HG03039 (cell line): ENCODE measurements around the gene GCNA.

Experiments used
- ATAC-seq: cut with Tn5 transposase; IDR thresholded peaks from one replicate; pipeline ENCODE4 v1.9.1; 2021; ENCODE audit warnings: mild to moderate bottlenecking, moderate library complexity; ENCODE audit not compliant: unreplicated experiment

Gene GCNA

DNA sequence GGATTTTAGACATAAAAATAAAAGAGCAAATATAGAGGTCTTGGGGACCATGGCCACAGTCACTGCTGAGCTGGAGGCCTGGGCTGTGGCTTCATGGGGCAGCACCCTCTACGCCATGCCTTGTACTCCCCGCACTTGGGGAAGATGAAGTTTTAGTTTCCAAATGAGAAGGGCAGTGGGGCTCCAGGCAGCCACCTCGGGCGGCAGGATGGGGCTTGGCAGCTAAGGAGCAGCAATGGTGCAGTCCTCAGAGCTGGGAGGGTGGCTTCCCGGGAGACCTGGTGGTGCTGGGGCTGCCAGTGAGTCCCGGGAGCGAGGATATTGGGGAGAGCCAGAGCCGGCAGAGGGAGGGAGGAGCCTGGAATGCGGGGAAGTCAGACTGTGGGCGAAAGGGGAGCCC lies 37.7 kb downstream of the GCNA start:
- ATAC-seq: no peak

DNA sequence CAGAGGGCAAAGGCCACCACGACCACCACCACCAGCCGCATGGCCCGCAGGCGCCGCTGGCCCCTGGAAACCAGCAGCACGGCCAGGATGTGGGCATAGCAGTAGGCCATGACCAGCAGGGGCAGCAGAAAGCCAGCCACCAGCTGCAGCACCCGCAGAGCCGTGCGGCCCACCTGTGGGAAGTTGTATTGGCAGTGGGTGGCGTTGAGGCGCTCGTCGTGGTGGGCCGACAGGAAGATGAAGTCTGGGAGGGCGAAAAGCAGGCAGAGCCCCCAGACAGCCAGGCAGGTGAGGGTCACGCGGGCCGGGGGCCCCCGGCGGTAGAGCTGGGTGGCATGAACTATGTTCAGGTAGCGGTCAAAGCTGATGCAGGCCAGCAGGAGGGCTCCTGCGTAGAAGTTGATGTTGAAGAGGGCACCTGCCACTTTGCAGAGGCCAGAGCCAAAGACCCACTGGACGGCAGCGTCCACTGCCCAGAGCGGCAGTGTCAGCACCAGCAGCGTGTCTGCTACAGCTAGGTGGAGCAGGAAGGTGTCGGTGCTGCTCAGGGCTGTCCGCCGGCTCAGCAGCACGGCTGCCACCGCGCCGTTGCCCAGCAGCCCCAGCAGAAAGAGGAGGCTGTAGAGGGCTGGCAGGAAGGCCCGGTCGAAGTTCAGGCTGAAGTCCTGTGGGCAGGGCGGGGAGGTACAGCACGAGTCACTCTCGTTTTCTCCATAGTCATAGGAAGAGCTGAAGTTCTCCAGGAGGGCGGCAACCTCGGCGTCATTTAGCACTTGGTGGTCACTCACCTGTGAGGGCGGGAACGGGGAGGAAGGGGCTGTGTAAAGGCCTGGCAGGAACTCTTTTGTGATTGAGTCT lies 38.7 kb downstream of the GCNA start:
- no peak for ATAC-seq

DNA sequence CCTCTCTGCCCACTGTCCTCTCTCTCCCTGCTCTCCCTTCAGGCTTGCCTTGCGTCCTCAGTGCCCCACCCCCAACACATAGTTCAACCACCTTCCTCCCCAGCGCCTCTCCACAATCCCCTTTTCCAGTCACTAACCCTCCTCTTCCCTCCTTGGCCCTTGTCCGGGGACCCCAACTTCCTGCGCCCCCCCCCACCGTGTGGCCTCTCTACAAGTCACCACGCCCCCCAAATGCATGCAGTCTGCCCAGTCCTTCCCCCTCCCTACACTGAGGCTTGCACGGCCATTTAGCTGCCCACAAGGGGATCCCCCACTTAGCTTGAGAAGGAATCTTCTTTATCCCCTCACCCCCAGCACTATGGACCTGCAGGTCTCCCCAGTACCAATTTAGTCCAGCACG lies 39.5 kb downstream of the GCNA start:
- ATAC-seq: no peak

DNA sequence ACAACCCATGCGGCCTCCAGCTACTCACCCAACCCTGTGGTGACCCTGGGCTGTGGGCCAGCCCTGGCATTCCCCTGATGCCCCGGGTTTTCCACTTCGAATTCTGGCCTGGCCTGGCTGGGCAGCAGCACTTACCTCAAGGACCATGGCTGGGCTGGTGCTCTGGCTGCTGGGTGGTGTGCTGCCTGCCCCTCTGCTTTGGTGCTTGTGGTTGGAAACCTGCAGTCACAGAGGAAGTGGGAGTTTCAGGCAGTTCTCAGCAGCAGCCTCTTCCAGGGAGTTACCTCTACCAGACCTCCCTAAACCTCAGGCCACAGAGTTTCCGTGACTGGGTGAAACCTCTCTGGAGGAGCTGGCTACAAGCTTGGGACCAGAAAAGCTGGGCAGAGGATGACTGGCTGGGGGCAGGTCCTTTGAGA lies 40.1 kb downstream of the GCNA start, which contains the start of gene CXCR3:
TSS of gene CXCR3 (minus strand) at position 209 of the 419 bp plus-strand sequence. CDS start at position 147, 62 bp downstream.
- ATAC-seq: peak; percentile 54

DNA sequence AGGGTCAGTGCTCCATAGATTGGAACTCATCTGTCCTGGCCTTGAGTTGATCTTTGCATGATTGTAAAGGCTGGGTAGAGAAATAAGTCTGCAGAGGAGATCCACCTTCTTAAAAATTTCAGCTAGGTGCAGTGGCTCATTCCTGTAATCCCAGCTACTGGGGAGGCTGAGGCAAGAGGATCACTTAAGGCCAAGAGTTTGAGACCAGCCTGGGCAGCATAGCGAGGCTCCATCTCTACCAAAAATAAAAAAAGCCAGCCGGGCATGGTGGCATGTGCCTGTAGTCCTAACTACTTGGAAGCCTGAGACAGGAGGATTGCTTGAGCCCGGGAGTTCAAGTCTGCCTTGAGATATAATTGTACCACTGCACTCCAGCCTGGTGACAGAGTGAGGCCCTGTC lies 40.5 kb downstream of the GCNA start:
- ATAC-seq: no peak

DNA sequence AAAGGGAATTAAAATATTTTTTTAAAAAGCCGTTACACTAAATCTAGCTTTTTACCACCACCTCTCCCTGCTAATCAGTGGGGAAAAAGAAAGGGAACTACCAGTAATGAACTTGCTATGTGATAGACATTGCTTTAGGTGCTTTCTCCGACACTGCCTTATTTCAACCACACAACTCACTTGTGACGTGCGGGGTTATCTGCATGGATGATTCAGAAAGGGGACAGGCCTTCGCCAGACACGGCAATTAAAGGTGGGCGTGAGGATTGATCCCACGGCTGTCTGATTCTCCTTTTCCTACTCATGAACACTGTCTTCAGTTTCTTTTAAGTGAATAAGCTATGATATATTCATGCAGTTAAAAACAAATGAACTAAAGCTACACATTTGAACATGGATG lies 41.0 kb downstream of the GCNA start:
- no peak for ATAC-seq

DNA sequence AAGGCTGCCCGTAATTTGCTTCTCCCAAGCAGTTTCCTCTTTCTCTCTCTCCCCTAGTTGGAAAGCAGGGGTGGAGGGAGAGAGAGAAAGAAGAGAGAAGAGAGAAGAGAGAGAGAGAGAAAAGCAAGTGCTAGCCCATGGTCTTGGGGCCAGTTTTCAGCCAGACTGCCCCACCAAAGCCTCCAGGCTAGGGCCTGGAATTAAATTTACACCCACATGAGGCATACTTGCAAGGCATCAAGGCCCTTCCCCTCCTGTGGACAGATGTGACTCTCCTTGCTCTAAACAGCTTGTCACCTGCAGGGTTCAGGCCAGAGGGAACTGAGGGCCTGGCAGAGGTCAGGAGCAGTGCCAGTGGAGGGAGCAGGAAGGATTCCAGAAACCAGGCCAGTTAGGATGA lies 41.7 kb downstream of the GCNA start:
- no peak for ATAC-seq

DNA sequence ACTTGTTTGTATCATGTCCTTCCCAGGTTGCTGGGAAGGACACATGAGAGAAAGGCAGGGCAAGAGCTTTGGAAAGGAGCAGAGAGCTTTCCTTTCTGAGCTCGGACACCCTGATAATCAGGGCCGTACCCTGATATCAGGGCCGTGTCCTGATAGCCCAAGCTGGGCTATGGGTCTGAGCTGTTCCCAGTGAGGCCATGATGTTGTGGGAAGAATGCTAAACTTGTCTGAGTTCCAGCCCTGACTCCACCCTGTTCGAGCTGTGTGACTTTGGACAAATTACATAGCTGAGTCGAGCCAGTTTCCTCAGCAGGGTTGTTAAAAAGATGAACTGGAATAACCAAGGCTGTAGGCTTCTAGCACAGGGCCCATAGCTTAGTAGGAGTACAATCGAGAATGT lies 43.4 kb downstream of the GCNA start:
- ATAC-seq: no peak

DNA sequence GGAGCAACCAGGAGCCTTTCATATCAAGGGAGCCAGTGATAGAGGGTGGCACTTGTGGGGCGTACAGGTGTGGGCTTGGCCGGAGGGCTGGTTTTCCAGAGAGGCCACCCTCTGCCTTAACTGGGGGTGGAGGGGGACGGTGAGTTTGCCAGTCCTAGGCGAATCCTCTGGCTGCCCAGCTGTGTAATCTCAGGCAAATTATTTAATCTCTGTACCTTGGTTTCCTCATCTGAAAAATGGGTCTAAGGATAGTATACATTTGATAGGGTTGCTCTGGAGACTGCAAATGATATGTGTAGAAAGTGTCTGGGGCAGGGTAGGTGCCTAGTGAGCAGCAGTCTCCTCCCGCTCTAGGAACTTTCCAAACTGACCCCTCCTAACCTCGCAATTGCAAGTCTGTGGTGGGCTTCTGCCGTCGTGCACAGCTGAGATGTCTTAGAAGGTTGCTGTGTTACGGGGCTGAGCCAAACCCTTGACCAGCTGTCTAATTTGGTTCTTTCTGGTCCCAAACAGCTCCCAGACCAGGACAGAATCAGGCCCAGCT lies 43.9 kb downstream of the GCNA start:
- no peak for ATAC-seq

DNA sequence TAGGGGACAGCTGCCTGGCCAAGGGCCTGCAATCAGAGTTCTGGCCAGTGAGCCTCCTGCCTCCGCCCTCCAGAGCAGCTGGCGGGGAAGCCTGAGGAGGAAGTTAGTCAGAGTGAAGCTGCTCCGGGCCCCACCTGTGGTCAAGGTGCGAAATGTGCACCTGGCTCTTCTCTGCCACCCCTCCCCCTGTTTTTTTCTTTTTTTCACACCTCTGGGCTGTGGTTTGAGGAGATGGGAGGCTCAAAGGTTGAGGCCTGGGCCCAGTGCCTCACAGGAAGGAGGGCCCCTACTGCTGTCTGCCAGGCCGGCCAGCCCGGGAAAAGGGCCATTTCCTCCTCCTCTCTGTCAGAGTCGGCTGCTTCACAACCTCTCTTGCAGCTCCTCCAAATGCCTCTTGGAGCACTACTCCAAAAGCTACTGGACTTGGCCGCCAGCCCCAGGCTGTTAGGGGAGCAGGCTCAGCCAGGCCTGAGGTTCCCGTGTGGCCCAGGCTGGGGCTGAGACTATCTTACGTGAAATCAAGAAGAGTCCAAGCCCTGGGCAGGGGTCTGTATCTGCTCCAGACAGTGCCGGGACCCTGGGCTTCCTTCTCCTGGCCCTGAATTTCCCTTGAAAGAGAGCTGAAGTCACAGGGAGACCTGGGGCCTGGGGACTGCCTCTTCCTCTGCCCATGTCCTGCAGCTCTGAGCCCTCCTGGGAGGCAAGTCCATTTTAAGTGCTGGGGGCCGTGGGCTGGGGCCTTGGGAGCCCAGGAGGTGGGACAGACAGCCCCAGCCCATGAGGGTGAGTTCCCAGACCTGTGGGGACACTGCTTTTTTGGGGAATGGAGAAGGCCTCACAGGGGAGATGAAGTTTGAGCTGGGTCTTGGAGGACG lies 44.6 kb downstream of the GCNA start:
- no peak for ATAC-seq

DNA sequence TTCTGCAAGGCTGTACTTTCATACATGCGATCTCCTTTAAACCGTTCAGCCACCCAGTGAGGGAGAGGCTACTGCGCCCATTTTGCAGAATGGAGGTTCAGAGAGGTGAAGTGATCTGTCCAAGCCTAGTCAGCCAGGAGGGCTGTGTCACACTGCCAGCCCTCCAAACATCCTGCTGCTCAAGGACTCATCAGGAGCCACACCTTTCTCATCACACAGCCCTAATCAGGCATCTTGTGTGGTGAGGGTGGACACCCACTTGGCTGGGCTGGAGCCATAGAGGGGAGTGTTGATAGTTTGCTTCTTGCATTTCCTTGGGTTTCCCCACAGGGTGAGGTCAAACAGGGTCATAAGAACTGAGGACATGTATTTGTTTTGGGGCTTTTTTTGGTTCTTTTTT lies 45.5 kb downstream of the GCNA start:
- ATAC-seq: no peak

DNA sequence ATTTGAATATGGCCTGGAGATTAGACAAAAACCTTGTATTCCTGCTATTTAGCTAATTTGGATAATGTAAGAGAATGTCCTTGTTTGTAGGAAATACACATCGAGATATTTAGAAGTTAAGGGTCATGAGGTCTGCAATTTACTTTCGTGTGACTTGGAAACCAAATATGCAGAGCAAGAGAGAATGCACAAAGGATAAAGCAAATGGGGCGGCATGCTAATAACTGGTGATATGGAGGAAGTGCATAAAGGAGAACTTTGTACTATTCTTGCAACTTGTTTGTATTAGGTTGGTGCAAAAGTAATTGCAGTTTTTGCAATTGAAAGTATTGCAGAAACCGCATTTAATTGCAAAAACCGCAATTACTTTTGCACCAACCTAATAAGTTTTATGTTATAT lies 47.2 kb downstream of the GCNA start:
- no peak for ATAC-seq

DNA sequence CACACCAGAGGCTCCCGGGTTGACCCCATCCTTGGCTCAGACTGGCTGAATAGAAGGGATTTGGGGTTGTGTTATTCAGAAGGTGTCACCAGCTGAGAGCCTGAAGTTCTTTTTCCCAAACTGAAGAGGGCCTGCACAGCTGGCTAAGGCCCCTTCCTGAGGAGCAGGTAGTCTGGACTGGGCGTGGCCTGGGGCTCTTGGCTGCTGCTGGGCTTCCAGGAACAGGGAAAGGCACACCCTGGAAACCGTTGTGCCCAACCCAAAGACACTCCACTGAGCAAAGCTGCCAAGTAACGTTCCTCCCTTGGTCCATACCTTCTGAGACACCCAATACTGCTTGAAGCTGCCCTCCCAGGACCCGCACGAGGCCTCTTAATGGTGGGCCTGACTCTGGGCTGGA lies 48.3 kb downstream of the GCNA start:
- ATAC-seq: no peak

DNA sequence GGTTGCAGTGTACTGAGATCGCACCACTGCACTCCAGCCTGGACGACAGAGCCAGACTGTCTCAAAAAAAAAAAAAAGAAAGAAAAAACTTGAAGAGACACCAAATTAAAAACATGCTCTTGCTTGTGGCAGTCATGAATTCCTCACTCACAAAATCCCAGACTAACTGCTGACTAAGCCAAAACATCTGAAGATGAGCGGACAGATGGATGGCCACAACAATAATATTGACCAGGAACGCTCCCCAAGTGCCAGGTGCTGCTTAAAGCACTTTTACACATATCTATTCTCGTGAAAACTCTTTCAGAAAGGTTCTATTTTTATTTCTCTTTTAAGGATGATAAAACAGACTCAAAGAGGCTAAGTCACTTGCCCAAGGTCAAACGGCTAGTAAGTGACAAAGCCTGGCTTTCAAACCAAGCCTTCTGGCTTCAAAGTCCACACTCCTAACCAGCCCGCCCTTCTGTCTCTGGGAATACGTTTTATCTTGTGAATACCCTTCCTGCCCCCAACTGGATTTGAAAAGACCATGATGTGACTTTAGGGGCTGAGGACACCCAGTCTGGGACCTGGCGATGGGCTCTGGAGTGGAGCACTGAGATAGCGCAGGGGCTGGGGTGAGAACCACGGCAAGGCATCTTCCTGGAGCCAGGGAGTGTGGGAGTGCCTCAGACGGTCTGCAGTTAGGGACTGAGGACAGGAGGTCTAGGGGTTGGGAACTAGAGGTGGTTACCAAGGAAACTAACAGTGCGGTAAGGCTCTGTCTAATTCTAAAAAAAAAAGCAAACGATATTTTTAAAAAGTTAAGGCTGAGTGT lies 49.6 kb downstream of the GCNA start:
- no peak for ATAC-seq

DNA sequence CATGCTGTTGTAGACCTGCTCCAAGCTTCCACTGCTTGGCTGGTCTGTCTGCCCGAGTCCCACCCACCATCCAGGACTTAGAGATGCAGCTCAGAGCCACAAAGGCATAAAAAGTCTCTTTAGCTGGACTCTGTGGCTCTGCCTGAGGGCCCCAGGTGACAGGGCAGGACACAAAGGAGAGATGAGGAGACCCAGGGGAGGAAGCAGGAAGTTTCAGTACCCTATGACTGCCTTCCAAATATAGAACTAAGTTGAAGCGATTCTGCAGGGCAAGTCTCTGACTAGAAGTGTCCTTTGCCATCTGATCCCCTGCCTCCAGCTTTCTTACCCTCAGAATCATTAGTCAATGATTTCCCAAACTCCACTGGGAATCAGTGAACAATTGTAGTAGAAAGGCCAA lies 51.2 kb downstream of the GCNA start:
- no peak for ATAC-seq

DNA sequence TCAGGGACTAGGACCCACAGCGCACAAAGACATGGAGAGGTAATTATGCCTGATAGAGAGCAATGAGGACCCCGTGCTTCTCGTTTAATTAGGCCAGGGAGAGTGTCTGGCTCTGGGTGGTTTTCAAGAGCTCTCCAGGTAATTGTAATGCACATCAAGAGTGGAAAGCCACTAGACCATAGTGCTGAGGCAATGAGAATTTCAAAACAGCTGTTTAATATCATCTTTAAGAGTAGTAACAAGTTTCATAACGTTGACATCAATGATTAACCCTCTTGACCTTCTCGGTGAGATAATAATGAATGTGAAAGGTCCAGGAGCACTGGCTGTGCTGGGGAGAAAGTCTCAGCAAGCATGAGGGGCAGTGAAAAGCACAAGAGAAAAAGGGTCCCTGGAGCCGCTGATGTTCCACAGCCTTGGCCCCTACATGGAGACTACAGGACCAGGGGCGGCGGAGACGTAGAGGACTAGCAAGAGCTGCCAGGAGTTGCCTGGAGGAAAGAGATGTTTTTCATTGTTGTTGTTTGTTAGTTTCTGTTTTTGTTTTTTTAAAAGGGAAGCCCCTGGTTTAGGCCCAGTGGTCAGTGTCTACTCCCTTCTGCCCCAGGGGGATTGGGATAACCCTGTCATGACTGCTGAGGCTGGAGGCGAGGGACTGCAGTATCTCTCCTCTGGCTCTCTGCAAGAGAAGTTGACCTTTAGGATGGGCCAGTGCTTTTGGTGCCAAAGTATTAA lies 54.9 kb downstream of the GCNA start:
- ATAC-seq: no peak

DNA sequence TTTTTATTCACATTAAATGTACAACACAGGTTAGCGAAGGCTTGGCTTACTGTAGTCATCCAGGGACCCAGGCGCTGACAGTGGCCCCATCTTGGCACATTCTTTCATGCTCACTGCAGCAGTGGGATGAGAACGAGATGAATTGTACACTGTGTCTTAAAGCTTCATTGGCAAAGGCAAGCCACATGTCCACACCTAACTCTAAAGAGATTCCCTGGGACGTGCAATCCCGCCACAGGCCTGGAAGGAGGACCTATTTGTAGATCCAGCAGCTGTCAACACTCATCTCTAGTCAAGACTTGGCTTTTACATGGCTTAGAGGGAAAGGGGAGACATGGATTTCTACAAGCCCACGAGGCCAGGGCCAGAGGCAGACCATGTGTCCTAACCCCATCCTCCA lies 56.1 kb downstream of the GCNA start:
- ATAC-seq: no peak

DNA sequence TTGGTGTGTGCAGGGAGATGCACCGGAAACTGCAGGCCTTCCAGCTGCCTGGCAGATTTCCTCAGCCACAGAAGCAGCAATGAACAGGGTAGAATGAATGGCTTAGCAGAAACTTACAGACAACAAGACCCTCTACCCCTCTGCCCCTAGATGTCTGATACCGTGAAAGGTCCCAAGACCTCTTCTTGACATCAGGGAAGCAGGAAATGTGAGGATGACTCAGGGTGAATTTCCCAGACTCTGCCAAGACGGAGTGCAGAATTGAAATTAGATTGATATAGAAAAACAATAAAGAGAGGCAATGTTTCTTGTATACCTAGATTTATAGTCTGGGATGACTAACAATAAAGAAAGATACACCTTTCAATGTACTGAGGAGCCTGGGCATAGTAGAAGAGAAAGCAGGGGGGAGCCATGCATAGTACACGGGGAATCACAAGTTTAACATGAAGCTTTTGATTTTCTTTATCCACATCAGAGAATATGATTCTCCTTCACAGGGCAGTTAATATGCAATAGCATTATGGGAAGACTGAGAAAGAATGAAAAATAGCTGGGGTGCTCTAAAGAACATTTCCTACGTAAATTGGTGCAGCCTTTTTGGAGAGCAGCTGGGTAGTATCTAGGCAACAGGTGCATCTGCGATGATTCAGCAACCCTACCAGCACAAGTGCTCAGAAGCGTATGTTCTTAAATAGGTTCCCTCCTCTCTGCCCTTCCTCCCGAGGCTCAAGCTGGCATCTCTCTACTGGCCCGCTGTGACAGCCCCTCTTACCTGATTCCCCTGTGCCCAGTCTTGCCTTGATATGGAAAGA lies 58.4 kb downstream of the GCNA start:
- no peak for ATAC-seq

DNA sequence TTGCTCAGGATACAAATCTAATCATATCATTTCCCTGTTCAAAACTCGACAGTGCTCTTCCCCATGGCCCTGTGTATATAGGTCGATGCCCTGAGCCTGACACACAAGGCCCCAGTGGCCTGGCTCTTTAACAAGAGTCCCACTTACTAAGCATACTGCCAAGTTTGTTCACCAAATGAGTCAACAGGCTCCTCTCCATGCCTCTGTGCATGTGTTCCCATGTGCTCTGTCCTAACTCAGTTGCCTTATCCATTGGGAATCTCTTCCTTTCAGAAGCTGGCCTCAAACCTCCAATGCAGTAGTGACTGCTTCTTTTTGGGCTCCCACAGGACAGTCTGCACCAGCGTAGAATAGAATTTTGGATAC lies 59.0 kb downstream of the GCNA start:
- ATAC-seq: no peak
